Inflammatory macrophage treated with lipopolysaccharide for 1 hour (primary cell): Measurements from ENCODE around the gene PCCA.
"Not testable (repeated sequence)": the region's sequence is repeated elsewhere in the genome, so short reads cannot be mapped to it uniquely, and the experiment has no call there.

ENCODE experiments used
- DNase-seq, 2 donors: peaks; one replicate each; pipeline ENCODE4 v3.0.0-alpha.2; 2020 to 2022

Gene PCCA

GRCh38 chr13:100364591-100364990 is 275.7 kb downstream of the PCCA start:
- no peak for DNase-seq

DNA sequence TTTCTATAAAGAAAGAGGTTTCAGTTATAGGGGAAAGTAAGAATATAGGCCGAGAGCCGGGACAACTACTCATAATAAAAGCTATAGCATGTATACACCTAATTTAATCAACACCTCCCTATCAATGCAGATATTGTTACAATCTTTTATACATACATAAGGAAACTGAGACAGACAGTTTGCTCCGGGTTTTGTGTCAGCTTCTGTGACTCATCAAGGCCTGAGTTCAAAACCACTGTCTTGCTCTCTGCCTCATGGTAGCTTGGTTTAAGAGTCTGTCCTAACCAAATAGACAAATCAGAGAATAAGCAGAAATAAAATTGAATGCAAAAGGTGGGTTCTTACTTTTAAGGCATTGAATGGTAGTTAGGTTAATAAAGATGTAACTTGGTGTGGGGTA is 276.8 kb downstream of the PCCA start:
- DNase-seq, result no peak

DNA sequence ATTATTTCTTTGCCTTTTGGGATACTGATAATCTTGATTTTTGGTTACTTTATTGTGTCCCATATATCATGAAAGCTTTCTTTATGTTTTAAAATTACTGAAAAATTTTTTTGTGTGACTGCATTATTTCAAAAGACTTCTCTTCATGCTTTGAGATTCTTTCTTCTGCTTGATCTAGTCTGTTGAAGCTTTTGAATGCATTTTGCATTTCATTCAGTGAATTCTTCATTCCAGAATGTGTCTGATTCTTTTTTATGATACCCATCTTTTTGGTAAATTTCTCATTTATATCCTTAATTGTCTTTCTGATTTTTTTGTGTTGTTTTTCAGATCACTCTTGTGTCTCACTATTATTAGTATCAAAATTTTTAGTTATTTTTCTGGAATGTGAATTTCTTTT is 289.6 kb downstream of the PCCA start:
- no peak for DNase-seq

DNA sequence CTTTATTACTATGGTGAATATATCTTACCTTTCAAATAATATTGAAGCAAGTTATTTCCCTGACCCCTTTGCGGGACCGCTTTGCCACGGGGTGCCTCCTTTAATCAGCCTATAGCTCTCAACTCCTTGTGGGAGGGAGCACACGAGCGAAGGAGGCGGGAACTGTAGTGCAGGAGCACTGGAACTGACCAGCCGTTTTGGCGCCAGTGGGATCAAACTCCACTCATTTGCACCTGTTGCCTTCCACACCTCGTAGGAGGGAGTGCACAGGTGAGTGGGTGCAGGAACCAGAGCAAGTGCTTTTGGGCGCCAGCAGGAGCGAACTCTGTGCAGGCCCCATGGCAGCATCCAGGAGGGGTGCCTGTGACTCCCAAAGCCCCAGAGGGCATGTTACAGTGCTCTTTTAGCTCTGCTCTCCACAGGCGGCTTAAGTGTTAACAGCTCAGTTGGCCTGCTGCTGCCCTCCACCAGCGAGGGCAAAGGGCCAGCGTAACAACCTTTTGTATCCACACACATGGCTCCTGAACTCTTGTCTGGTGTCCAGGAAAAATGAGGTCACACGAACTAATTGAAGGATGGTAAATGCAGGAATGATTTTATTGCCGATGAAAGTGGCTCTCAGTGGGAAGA is 292.8 kb downstream of the PCCA start:
- no peak for DNase-seq

DNA sequence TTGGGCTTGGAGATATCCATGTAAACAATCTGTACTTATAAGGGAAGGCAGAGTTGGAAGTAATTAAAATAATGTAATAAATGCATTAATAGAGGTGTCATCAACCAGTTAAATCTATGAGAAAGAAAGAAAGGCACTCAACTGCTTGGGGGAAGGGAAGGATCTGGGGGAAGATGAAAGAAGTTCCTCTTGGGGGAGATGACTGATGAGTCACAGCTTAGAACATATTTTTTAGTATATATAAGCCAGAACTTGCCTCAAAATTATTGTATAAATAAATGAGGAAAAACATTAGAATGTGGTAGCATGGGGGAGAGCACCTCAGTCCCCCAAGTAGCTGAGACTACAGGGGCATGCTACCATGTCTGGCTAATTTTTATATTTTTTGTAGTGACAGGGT is 293.9 kb downstream of the PCCA start:
- peak; percentile 58 for DNase-seq

GRCh38 chr13:100387416-100387815 is 298.5 kb downstream of the PCCA start:
- DNase-seq, result no peak

GRCh38 chr13:100388150-100388549 is 299.3 kb downstream of the PCCA start:
- DNase-seq, result not testable (repeated sequence)

- DNase-seq, result no peak
These were observed 300.0 kb downstream of the PCCA start for GRCh38 chr13:100388923-100389322.

DNA sequence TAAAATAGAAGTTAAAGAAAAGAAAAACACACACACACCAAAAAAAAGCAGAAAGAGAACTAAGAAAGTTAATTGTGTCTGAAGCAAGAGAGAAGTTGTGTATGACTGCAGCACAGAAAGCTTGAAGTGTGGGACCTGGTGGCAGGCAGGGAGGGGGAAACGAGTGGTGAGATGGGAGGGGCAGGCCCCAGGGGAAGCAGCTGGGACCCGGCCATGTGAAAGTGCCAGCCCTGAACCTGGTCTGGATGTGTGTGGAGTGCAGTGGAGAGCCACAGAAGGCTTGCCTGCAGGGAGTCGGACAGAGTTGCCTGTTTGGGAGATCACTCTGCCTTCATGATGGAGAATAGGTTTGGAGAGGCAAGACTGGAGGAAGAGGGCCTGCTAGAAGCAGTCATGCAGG is 300.7 kb downstream of the PCCA start:
- no peak for DNase-seq

GRCh38 chr13:100392709-100393630 is 304.1 kb downstream of the PCCA start:
- peak; percentile 91 to 95 for DNase-seq

DNA sequence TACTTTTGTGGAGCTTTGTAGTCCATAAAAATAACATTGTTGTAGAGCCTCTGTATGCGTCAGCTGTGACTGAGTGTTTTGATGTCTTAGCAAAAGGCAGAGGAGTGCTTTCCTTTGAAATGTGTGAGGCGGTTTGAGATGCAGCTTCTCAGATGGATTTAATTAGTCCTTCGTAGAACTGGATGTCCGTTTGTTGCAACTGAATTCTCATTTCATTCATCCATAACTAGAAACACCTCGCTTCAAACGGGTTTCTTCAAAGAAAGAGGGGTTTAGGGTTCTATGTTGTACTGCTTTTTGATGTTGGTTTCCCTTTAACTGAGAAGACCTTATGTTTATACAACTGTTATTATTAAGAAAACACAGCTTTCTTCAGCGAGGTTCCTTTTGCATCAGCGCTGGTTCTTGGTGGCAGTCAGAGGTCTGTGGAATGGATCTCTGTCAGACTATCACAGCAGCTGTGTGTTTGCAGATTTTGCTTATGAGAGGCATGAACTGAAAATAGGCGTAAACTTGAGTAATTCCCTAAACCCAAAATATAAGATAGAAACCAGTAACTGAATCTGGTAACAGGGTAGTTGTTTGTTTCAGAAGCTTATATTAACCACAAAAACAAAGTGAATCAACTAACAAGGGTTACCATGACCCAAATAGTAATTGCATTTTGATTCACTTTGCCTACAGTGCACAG is 305.3 kb downstream of the PCCA start:
- DNase-seq, result no peak

GRCh38 chr13:100395698-100396373 is 306.9 kb downstream of the PCCA start:
- no peak for DNase-seq

GRCh38 chr13:100396776-100397175 is 307.9 kb downstream of the PCCA start:
- no peak for DNase-seq

- no peak for DNase-seq
These were observed 308.7 kb downstream of the PCCA start for GRCh38 chr13:100397627-100398026.

GRCh38 chr13:100398360-100398759 is 309.5 kb downstream of the PCCA start:
- no peak for DNase-seq

DNA sequence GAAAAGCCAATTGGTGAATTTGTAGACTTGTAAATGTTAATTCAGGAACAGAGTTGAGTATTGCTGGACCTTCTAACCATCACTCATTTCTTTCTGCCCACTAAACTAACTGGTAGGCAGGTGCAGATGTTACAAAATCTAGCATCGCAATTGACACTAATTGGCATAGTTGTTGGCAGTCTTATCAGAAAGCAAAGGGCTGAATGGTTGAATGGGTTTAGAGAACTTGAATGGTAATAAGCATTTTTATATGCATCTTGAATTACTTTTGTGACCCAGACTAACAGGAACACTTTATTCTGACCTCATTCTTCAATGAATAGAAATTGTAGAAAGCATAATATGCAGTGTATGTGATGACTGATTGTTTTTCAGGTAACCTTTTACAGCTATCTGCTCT is 310.6 kb downstream of the PCCA start:
- no peak for DNase-seq

DNA sequence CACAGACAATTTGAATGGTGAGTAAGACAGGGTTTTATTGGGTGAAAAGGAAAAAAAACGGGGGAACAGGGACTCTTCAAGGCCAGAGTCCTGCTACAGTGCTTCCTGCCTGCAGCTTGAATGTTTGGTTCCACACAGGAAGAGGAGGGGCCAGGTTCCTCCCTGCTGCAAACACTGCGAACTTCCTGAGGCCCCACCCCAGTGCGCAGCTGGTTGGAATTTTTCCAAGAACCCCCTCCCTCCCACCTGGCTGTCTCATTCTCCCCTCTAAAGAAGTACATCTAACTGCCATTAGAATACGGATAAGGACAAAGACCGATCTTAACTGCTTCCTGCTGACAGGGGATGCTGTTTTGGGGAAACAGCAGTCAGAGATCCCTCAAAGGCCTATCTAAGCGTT is 314.8 kb downstream of the PCCA start:
- no peak for DNase-seq

GRCh38 chr13:100409132-100409531 is 320.2 kb downstream of the PCCA start:
- no peak for DNase-seq

DNA sequence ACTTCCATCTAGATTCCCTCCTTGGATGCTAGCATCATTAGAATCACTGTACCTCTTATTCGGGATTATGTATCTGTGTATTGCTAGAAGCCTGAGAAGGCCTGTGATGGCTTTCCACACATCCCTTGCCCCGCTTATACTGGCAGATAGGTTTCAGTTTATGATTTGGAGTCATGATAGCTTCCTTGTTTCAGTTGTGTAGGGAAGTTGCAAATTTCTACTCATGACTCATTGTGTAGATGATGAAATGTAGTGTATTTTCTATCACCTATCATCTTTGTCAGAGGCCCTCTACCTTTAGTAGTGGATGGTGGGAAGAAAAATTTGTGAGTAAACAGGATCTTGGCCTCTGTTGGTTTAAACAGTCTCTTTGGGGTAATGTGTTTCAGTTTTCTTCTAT is 334.5 kb downstream of the PCCA start:
- DNase-seq, result peak; percentile 72 to 82

DNA sequence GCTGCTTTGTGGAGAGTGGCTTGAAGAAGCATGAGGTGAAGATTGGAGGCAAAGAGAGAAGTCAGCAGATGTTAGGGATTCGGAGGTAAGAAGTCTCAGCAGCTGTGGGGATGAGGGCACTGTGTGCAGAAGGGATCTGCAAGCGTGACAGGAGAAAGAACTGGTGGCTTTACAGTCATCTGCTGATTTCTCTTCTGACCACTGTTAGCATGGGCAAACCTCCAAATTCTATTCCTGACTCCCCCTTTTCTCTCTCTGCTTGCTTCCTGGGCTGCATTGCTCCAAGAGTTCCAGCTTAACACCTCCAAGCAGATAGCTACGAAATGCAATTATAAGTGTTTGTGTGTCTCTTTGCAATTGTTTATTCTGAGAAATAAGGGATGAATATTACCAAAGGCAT is 340.1 kb downstream of the PCCA start:
- no peak for DNase-seq

DNA sequence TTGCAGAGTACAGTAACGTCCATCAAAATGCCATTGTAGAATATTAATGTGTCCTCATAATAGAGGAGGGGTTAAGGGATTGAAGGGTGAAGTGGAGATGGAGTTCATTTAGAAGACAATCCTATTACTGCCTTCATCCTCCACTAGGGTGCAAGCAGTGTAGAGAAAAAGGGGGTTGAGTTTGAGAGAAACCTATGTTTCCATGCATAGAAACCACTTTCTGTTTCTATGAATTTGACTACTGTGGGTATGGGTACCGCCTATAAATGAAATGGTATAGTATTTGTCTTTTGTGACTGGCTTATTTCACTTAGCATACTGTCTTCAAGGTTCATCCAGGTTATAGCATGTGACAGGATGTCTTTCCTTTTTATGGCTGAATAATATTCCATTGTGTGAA is 343.7 kb downstream of the PCCA start:
- DNase-seq, result no peak

DNA sequence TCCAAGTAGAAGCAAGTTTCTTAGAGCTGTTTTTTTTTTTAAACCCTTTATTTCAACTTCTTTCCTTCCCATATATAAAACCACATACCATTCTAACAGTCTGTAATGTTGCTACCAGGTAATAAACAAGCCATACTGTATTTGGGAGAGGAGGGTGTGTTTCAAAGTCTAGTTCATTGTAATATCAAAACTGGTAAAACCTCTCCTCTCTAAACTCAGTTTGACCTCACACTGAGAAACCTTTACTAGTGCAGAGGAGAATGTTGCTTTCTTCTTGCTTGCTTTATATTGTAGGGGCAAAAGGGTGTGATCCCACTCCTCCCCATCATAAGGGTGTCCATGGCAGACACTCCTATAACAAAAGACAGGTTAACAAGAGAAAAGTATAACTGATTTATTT is 344.6 kb downstream of the PCCA start:
- no peak for DNase-seq
